H1 (cell line): ENCODE data around the gene RAP1A. TPM values are rescaled to one million over a fixed set of nuclear protein-coding genes. Genes with fewer than 3 reads are reported as not detected.

Source experiments
- GTF2F1 ChIP-seq: IDR thresholded peaks from 2 replicates; pipeline ENCODE4 v1.6.1; 2012; ENCODE audit warnings: low read depth, low read length, improper control_type of control experiment, borderline replicate concordance
- polyA plus RNA-seq, 7 experiments: library from polyadenylated mRNA; depleted of rRNA in 3 of 7; stranded (reverse) in 5 of 7; unstranded in 2 of 7; fragments of >200 nt in 5 of 7; fragments of 200-250 nt in 2 of 7; gene quantifications; 1 replicate in 5 of 7; 2 replicates in 1 of 7; 4 replicates in 1 of 7; pipeline versions ENCODE4 v1.2.1 to v1.2.3, GENCODE V29; 2011 to 2013; ENCODE audit warnings: missing spikeins in 2 of 7, mixed read lengths in 2 of 7
- total RNA-seq: library from RNA; stranded (reverse); fragmentation: NEBNext Ultra II Directional; extraction: Animal tissue kit (Norgen Biotek cat#: 25700); gene quantifications from 2 replicates; pipeline ENCODE4 v1.2.1, GENCODE V29; 2021

The RAP1A gene
- total and polyA plus RNA-seq, 2 of the 8 experiments (the other 6 are each of a cell fraction or from before 2014, with no cell fraction given): 10.9 to 35.8 TPM

DNA sequence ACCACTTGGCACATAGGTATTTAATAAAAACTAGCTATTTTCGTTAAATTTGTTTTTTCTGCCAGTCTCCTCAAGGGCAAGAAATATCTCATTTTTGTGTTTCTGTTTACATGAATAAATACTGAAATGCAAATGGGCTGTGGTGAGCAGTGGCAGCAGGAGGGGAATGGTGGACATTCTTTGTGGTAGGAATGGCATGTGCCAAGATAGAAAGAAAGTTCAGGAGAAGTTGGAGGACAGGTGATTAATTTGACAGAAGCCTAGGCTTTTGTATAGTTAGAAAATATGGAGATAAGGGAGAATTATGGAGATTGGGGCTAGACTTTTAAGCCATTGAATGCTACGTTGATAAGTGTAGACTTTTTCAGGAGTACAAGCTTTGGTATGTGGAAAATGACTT, 8.6 kb downstream of the RAP1A start (continued):
- no peak for TF ChIP-seq GTF2F1
